ENCODE measurements around the gene COL5A2.

COL5A2 gene

GRCh38 chr2:189092936-189093335 is 86.6 kb downstream of the COL5A2 start:
- DNase-seq: no peak

DNA sequence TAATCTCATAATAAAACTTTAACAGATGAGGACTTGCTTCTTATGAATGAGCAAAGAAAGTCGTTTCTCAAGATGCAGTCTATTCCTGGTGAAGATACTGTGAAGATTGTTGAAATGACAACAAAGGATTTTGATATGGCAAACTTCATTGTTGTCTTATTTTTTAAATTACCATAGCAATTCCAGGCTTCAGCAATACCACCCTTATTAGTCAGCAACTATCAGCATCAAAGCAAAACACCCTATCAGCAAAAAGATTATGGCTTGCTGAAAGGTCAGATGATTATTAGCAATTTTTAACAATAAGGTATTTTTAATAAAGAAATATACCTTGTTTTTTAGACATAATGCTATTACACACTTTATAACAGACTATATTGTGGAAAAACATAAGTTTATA is 88.3 kb downstream of the COL5A2 start:
- no peak for DNase-seq

DNA sequence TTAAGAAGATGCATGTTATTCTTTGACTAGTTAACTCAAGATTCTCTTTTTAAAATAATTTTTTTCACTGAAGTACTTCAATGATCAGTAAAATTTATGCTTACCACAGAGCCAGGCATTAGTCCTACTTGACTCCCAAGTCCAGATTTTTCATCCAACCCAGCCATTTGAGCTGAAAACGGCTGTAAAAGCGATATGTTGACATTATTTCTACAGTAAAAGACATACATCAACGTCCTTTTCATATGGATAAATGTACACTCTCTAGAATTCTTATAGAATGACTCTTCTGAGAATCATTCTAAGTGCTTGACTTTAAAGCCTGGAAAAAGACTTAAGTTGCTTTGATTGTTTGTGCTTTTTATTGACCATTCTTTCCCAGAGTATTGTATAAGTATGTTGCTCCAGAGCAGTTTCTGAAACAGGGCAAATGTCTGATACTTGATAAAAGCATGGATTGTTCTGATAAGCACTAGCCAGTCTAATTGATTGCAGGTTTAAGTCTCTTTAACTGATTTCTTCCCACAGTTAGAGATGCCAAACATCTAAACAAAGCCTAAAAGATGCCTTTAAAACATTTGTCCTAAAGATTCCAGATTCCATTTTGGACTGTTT is 90.9 kb downstream of the COL5A2 start:
- no peak for DNase-seq

GRCh38 chr2:189086710-189087109 is 92.9 kb downstream of the COL5A2 start:
- DNase-seq: no peak

GRCh38 chr2:189086250-189086649 is 93.3 kb downstream of the COL5A2 start:
- DNase-seq: no peak

DNA sequence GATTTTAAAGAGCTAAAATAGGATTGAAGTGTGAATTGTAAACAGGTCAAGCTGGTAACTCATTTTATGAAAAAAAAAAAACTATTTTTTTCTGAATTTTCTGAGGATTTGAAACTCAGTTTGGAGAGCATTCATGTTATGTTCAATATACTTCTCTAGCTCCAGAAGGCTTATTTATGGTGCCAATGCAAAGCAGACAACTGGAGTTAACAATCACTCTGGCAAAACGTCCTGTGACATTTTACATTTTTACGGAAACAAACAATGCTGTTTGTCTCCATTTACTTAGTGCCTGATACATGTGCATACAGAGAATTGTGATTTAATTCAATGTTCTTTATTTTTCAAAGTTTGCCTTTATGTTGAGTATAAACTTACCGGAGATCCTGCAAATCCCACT is 96.0 kb downstream of the COL5A2 start:
- DNase-seq: no peak

- no peak for DNase-seq
Observed at GRCh38 chr2:189083106-189083505, 96.5 kb downstream of the COL5A2 start.

- no peak for DNase-seq
Observed at GRCh38 chr2:189082376-189082975, 97.1 kb downstream of the COL5A2 start.

- no peak for DNase-seq
Observed at GRCh38 chr2:189076572-189076971, 103.0 kb downstream of the COL5A2 start.

GRCh38 chr2:189076120-189076519 is 103.4 kb downstream of the COL5A2 start:
- DNase-seq: no peak

DNA sequence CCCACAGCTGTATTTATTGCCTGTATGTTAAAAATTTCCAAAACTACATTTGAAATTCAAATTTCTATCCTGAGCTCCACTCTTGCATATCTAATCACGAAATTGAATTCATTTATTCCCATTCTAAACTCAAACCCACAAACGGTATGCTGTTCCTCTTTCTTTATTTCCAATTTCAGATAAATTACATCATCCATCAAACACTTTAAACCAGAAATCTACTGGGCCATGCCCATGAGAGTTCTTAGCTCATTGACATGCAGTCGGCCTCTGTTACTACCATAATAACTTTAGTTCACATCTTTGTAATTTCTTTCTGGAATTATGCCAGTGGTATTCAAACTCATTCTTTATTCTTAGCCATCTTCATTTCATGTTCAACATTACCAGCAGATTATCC is 105.1 kb downstream of the COL5A2 start:
- no peak for DNase-seq

- DNase-seq: no peak
Observed at GRCh38 chr2:189072036-189072435, 107.5 kb downstream of the COL5A2 start.

- DNase-seq: no peak
Observed at GRCh38 chr2:189069855-189070619, 109.5 kb downstream of the COL5A2 start.

DNA sequence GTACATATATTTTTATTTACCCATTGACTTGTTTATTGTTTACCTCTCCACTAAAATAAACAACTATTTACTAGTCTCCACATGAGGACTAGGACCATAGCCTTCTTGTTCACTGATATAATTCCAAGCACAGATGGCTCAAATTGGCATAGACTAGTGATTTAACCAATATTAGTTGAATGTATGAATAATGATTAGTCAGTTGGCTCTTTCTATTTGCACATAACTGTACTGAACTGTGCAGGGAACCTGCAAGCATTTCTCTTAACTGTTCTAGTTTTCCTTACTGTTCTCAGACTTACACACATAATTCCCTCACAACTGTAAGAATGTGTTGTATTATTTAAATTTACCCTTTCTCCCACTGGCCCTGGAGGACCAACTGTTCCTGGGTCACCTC is 113.5 kb downstream of the COL5A2 start:
- no peak for DNase-seq

DNA sequence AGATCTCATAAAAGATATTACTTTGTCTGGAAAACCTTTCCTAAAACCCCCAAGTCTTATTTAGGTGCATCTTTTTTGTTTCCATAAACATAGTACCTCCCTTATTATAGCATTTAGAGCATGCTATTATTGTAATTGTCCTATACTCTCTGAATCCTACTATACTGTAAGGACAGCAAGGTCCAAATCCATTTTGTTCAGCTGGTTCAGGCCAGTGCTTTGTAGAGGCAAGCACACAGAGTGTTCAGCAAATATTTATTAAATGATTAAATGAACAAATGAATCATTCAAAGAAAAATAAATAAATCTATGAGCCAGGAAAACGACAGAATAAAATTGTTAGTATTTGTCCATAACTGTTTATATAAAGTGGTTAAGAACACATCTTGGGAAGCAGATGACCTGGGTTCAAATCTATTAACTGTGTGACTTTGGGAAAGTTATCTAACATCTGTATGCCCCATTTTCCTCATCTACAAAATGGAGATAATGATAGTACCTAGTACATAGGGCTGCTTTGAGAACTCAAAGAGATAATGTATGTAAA is 119.4 kb downstream of the COL5A2 start:
- no peak for DNase-seq

GRCh38 chr2:189057316-189057715 is 122.2 kb downstream of the COL5A2 start:
- no peak for DNase-seq

- DNase-seq: no peak
Observed at GRCh38 chr2:189056200-189057106, 123.1 kb downstream of the COL5A2 start.

DNA sequence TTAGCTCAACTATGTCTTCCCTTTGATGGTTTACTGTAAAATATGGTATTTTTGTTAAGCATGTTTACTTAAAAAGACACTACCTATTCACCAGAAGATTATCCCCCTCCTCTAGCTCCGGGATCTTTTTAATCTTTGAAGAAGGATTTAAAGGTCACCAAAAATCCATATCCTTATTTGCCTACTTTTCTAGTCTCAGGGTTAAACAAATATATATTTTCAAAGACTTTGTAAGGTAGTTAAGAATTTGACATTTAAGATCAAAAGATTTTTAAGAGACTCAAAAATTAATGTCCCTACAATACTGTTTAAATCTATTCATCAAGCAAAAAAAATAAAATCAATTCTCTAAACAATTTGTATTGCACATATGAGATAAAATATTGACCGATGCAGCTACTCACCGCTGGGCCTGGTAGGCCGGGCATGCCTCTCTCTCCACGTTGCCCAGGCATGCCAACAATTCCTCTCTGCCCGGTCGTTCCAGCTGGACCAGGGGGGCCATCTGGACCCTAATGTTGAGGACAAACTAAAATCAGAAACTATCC is 129.3 kb downstream of the COL5A2 start:
- no peak for DNase-seq

GRCh38 chr2:189049709-189050164 is 129.8 kb downstream of the COL5A2 start:
- no peak for DNase-seq

DNA sequence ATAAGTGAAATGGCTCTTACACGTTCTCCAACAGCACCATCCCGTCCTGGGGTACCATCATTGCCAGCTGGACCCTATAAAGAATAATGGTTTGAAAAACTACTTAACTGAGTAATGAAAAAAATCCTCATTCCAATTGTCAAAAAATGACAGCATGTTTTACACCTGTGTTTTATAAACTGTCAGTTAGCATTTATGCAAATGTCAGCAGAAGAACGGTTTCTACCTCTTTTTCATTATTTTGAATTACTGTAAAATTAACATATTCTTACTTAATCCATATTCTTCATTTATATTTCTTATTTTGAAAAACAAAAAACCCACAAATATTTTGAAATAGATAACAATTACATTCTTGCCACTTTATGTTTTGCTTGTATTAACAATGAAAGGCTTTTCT is 131.4 kb downstream of the COL5A2 start:
- DNase-seq: no peak

- no peak for DNase-seq
Observed at GRCh38 chr2:189047171-189047888, 132.2 kb downstream of the COL5A2 start.

DNA sequence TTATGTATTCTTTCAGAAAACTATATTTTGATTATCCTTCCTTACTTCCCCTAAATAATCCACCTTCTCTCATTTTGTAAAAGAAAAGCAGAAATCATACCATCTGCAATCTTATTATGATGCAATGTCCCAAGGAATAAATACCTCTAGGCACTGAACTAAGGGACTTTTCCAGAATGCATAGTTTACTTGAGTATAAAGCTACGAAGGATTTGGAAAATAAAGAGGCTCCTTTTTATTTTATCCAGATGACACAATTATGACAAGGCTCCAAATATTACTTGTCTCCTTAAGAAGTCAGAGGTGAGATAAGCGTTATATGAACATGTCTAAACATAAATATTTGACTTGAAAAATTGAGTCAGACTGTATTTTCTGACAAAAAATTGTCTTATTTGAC is 133.2 kb downstream of the COL5A2 start:
- DNase-seq: no peak
